SK-N-SH (cell line): ENCODE measurements around the gene PIAS2.

Experiments used
- EZH2phosphoT487 ChIP-seq: fragments of 200-600 bp; sonication (generic); IDR thresholded peaks from 2 replicates; pipeline ENCODE4 v1.6.1; 2017; ENCODE audit warnings: low read depth, mixed run types, mild to moderate bottlenecking, antibody characterized with exemption, moderate library complexity, borderline replicate concordance
- FOXM1 ChIP-seq: IDR thresholded peaks from 2 replicates; pipeline ENCODE4 v1.4.0; 2012; ENCODE audit warnings: low read depth, mild to moderate bottlenecking
- JUND ChIP-seq: IDR thresholded peaks from 2 replicates; pipeline ENCODE4 v1.4.0; 2012
- MAX ChIP-seq: IDR thresholded peaks from 2 replicates; pipeline ENCODE4 v1.4.0; 2012; ENCODE audit warnings: low read depth
- MEF2A ChIP-seq: IDR thresholded peaks from 2 replicates; pipeline ENCODE4 v1.4.0; 2012; ENCODE audit warnings: low read depth, borderline replicate concordance
- PBX3 ChIP-seq: IDR thresholded peaks from 2 replicates; pipeline ENCODE4; 2012
- POLR2AphosphoS5 ChIP-seq: IDR thresholded peaks from 2 replicates; pipeline ENCODE4 v1.6.1; 2012; ENCODE audit warnings: low read depth, low read length
- RAD21 ChIP-seq: IDR thresholded peaks from 2 replicates; pipeline ENCODE4 v1.6.1; 2012; ENCODE audit warnings: mild to moderate bottlenecking, low read length
- SIN3A ChIP-seq: IDR thresholded peaks from 2 replicates; pipeline ENCODE4 v1.6.1; 2012; ENCODE audit warnings: low read depth, mild to moderate bottlenecking, low read length, moderate library complexity, borderline replicate concordance
- SMC3 ChIP-seq: IDR thresholded peaks from 2 replicates; pipeline ENCODE4 v1.6.1; 2012; ENCODE audit warnings: low read depth, low read length, improper control_type of control experiment
- TEAD4 ChIP-seq: IDR thresholded peaks from 2 replicates; pipeline ENCODE4 v1.4.0; 2012; ENCODE audit warnings: mild to moderate bottlenecking, borderline replicate concordance; ENCODE audit not compliant: insufficient read depth
- TF ChIP-seq, protein P1 (sequence below): fragments of 200-600 bp; sonication (generic); IDR thresholded peaks from 2 replicates; pipeline ENCODE4 v1.6.1; 2017; ENCODE audit warnings: antibody characterized with exemption, mild to moderate bottlenecking, moderate library complexity
- TF ChIP-seq, protein P2 (sequence below): fragments of 150-350 bp; IDR thresholded peaks from 2 replicates; pipeline ENCODE4 v1.6.1; 2017; ENCODE audit warnings: antibody characterized with exemption, low read length, low read depth, borderline replicate concordance

GRCh38 chr18:46755315-46756024, 161.8 kb downstream of the PIAS2 start:
- no peak for TF ChIP-seq FOXM1
- no peak for TF ChIP-seq SIN3A
- TF ChIP-seq, protein P1, sequence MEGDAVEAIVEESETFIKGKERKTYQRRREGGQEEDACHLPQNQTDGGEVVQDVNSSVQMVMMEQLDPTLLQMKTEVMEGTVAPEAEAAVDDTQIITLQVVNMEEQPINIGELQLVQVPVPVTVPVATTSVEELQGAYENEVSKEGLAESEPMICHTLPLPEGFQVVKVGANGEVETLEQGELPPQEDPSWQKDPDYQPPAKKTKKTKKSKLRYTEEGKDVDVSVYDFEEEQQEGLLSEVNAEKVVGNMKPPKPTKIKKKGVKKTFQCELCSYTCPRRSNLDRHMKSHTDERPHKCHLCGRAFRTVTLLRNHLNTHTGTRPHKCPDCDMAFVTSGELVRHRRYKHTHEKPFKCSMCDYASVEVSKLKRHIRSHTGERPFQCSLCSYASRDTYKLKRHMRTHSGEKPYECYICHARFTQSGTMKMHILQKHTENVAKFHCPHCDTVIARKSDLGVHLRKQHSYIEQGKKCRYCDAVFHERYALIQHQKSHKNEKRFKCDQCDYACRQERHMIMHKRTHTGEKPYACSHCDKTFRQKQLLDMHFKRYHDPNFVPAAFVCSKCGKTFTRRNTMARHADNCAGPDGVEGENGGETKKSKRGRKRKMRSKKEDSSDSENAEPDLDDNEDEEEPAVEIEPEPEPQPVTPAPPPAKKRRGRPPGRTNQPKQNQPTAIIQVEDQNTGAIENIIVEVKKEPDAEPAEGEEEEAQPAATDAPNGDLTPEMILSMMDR = no peak
- no peak for TF ChIP-seq EZH2phosphoT487
- TF ChIP-seq TEAD4 = no peak
- TF ChIP-seq JUND = no peak
- no peak for TF ChIP-seq RAD21
- no peak for TF ChIP-seq MEF2A
- TF ChIP-seq SMC3 = no peak
- no peak for TF ChIP-seq PBX3
- TF ChIP-seq MAX = no peak
- no peak for TF ChIP-seq POLR2AphosphoS5
- TF ChIP-seq, protein P2, sequence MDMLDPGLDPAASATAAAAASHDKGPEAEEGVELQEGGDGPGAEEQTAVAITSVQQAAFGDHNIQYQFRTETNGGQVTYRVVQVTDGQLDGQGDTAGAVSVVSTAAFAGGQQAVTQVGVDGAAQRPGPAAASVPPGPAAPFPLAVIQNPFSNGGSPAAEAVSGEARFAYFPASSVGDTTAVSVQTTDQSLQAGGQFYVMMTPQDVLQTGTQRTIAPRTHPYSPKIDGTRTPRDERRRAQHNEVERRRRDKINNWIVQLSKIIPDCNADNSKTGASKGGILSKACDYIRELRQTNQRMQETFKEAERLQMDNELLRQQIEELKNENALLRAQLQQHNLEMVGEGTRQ = no peak
